Ishikawa (cell line): ENCODE data around the gene GTSE1.

Source experiments
- CEBPB ChIP-seq: IDR thresholded peaks from 2 replicates; pipeline ENCODE4 v1.6.1; 2012
- CREB1 ChIP-seq: IDR thresholded peaks from 2 replicates; pipeline ENCODE4 v1.6.1; 2012; ENCODE audit warnings: low read depth
- EGR1 ChIP-seq: IDR thresholded peaks from 2 replicates; pipeline ENCODE4 v1.6.1; 2012
- EP300 ChIP-seq: IDR thresholded peaks from 2 replicates; pipeline ENCODE4 v1.6.1; 2012; ENCODE audit warnings: borderline replicate concordance
- RAD21 ChIP-seq: IDR thresholded peaks from 2 replicates; pipeline ENCODE4 v1.6.1; 2012; ENCODE audit warnings: low read depth
- TAF1 ChIP-seq: IDR thresholded peaks from 2 replicates; pipeline ENCODE4 v1.6.1; 2012; ENCODE audit warnings: low read depth, mild to moderate bottlenecking
- TEAD4 ChIP-seq: IDR thresholded peaks from 2 replicates; pipeline ENCODE4 v1.6.1; 2012
- YY1 ChIP-seq: IDR thresholded peaks from 2 replicates; pipeline ENCODE4 v1.6.1; 2012; ENCODE audit warnings: low read depth
- TF ChIP-seq, protein P1 (sequence below): IDR thresholded peaks from 2 replicates; pipeline ENCODE4 v1.6.1; 2012
- TF ChIP-seq, protein P2 (sequence below): IDR thresholded peaks from 2 replicates; pipeline ENCODE4 v1.6.1; 2012; ENCODE audit warnings: low read depth, mild to moderate bottlenecking

DNA sequence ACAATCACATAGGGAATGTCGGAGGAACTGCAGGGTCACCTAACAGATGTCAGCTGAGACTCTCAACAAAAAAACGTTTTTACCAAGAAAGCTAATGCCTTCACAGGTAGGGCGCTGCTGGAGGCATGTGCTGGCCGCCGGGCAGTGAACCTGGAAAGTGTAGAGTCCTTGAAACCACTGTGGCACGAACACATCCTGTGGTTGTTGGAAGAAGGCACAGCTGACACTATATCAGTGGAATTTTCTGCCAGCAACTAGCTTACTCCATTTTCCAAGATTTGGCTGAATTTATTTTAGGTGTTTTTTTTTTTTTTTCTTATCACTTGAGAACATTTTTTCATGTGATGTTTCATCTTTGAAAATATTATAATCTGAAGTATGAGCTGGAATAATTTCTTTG lies 53.0 kb downstream of the GTSE1 start:
- TF ChIP-seq, protein P1, sequence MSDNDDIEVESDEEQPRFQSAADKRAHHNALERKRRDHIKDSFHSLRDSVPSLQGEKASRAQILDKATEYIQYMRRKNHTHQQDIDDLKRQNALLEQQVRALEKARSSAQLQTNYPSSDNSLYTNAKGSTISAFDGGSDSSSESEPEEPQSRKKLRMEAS = no peak
- TF ChIP-seq TAF1 = no peak
- TF ChIP-seq, protein P2, sequence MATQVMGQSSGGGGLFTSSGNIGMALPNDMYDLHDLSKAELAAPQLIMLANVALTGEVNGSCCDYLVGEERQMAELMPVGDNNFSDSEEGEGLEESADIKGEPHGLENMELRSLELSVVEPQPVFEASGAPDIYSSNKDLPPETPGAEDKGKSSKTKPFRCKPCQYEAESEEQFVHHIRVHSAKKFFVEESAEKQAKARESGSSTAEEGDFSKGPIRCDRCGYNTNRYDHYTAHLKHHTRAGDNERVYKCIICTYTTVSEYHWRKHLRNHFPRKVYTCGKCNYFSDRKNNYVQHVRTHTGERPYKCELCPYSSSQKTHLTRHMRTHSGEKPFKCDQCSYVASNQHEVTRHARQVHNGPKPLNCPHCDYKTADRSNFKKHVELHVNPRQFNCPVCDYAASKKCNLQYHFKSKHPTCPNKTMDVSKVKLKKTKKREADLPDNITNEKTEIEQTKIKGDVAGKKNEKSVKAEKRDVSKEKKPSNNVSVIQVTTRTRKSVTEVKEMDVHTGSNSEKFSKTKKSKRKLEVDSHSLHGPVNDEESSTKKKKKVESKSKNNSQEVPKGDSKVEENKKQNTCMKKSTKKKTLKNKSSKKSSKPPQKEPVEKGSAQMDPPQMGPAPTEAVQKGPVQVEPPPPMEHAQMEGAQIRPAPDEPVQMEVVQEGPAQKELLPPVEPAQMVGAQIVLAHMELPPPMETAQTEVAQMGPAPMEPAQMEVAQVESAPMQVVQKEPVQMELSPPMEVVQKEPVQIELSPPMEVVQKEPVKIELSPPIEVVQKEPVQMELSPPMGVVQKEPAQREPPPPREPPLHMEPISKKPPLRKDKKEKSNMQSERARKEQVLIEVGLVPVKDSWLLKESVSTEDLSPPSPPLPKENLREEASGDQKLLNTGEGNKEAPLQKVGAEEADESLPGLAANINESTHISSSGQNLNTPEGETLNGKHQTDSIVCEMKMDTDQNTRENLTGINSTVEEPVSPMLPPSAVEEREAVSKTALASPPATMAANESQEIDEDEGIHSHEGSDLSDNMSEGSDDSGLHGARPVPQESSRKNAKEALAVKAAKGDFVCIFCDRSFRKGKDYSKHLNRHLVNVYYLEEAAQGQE = no peak
- no peak for TF ChIP-seq EP300
- no peak for TF ChIP-seq CEBPB
- no peak for TF ChIP-seq CREB1
- no peak for TF ChIP-seq RAD21
- TF ChIP-seq YY1 = no peak
- TF ChIP-seq TEAD4 = no peak
- no peak for TF ChIP-seq EGR1
